HG02798 (cell line): ENCODE measurements around the gene DNASE2.
"Not testable (repeated sequence)": the region's sequence is repeated elsewhere in the genome, so short reads cannot be mapped to it uniquely, and the experiment has no call there.

Experiments used
- ATAC-seq: cut with Tn5 transposase; IDR thresholded peaks from one replicate; pipeline ENCODE4 v1.9.1; 2021; ENCODE audit warnings: mild to moderate bottlenecking; ENCODE audit not compliant: unreplicated experiment, poor library complexity

The DNASE2 gene

GRCh38 chr19:12881172-12881808, at the start of gene DNASE2:
Gene DNASE2, minus strand, starts transcription at chr19:12881449. Its CDS starts 74 bp downstream, at chr19:12881375.
- ATAC-seq: peak; percentile 89

GRCh38 chr19:12930002-12930645, 48.9 kb upstream of the DNASE2 start:
- no peak for ATAC-seq

- no peak for ATAC-seq
Observed at GRCh38 chr19:12924621-12925310, 43.5 kb upstream of the DNASE2 start.

DNA sequence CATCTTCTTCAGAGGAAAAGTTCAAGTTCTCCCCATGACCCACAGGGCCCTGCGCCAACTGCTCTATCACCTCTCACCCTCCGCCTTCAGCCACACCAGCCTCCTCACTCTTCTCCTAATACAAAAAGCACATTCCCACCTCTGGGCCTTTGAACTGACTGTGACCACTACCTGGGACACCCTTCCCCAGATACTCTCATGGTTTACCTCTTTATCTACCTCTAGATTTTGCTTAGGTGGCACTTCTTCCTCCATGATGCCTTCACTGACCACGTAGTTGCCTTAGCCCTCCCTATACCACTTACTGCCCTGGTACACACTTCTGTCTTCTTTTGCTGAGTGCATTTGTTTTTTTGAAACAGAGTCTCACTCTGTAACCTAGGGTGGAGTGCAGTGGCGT, 41.7 kb upstream of the DNASE2 start:
- no peak for ATAC-seq

DNA sequence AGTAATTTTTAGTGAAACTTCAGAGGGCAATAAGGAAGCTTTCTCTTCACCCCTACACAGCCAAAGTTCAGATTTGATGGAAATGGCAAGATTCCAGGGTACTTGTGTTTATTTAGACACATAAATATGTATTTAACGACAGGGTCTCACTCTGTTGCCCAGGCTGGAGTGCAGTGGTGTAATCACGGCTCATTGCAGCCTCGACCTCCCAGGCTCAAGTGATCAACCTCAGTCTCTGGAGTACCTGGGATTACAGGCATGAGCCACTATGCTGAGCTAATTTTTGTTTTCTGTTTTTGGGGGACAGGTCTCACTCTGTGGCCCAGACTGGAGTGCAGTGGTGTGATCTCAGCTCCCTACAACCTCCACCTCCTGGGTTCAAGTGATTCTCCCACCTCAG, 39.8 kb upstream of the DNASE2 start:
- ATAC-seq: no peak

GRCh38 chr19:12918253-12918652, 37.0 kb upstream of the DNASE2 start:
- no peak for ATAC-seq

GRCh38 chr19:12915860-12916259, 34.6 kb upstream of the DNASE2 start:
- ATAC-seq: not testable (repeated sequence)

DNA sequence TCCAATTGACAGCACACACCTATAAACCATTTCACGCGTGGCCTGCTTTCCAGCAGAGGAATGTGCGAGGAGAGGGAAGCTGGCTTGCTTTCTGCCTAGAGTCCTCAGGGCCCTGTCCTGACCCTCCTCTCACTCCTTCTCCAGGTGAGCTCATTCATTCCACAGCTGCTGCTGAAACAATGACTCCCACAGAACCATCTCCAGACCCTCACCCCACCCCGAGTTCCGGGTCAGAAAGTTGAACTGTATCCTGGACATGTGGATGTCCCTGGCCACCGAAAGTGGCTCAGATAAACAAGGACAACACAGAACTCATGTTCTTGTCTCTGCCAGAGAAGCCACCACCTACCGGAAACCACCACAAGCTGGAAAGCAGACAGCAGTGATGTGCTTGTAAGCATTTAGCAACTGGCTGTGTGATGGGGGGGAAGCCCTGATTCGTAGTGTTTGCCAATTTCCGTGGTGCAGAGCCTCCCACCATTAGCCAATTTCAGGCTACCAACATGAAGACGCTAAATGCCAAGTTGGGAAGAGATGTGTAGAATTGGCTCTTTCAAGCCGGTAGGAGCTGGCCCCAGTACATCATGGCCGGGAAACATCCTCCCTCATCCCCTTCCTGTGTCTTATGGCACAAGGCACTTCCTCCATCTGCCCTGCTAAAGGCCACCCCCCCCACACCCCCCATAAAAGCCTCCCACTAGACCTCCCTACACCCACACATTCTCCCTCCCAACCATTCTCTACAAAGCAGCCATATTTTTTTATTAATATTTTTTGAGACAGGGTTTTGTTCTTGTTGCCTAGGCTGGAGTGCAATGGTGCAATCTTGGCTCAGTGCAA, 32.8 kb upstream of the DNASE2 start:
- no peak for ATAC-seq

DNA sequence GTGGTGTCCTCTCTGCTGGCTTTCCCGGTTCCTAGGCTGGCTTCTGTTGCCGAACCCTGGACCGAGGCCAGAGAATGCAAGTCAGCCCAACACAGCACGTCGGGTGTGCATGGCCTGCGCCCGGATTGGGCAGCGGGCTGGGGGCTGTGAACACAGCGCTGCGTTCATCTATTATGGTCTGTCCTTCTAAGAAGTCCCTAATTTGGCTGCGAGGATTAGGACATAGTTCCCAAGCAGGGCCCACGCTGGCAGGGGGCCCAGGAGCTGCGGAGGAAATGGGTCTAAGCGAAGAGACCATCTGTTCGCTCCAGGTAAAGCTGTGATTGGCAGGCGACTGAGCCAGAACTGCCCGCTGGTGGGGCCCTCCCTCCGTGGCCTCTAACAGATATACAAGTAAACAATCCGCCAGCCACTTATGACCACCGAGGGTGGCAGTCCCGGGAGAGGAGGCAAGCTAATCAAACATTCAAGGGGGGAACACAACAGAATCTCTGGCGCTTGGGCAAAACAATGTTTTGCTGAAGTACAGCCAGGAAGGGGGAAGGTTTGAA, 31.8 kb upstream of the DNASE2 start:
- ATAC-seq: no peak

- no peak for ATAC-seq
Observed at GRCh38 chr19:12912571-12912970, 31.3 kb upstream of the DNASE2 start.

DNA sequence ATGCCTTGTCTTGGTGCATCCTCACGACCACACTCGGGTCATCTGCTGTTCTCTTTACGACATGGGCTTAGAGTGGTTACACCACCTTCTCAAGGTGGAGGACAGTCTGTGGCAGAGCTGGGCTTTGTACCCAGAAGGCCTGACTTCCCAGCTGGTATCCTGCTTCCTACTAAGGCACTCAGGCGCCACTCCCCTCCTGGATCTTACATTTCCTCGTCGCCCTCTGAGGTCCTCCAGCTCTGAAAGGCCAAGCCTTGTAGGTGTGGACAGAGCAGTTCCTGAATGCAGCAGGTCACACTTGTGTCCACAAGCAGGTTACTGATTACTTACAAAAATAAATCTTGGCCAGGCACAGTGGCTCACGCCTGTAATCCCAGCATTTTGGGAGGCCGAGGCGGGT, 25.9 kb upstream of the DNASE2 start:
- ATAC-seq: no peak

GRCh38 chr19:12899891-12900518, 18.8 kb upstream of the DNASE2 start:
- peak; percentile 86 for ATAC-seq

GRCh38 chr19:12896460-12896859, 15.2 kb upstream of the DNASE2 start:
- ATAC-seq: no peak

DNA sequence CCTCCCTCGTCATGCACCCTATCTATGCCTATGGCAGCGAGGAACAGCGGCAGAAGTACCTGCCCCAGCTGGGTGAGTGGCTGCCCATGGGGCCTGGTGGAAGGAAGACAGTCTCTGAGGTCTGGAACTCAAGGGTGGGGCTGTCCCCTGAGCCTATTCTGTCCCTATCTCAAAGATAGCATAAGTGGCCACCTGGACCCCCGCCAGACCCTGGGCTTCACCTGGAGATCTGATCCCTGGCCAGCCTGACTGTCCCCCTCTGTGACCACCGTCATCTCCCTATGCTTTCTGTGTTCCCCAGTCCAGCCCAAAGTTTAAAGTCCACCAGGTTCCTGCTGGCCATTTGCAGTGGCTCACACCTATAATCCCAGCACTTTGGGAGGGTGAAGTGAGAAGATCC, 12.3 kb upstream of the DNASE2 start:
- no peak for ATAC-seq

- no peak for ATAC-seq
Observed at GRCh38 chr19:12891553-12892021, 10.3 kb upstream of the DNASE2 start.

DNA sequence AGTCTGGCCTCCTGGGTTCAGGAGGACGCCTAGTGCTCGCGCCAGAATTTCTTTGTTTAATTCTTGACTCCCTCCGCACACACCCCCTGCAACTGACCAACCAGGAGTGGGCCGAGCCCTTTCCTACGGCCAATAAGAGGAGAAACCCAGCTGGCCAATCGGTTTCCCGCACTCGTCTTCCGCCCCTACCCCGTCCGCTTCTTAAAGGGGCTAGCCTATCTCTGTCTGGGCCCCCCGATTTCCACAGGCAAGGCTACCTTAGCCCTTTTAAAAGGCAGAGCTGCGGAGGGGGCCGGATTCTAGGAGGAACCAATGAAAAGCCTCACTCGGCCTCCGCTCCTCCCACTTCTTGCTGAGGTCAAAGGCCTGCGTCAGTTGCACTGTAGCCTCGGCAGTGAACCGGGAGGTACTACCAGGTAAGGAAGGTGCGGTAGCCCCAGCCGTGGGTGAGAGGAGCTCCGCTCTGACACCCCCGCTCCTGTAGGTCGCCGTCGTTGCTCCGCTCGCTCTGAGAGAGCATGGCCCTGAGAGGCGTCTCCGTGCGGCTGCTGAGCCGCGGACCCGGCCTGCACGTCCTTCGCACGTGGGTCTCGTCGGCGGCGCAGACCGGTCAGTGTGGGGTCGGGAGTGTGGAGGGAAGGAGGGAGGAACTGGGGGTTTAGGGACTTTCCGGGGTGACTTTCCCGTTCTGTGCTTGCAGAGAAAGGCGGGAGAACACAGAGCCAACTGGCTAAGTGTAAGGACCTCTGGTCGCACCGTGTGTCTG, 9.7 kb upstream of the DNASE2 start, which contains the start of gene GCDH:
GCDH (plus strand) TSS at position 374 of the 766 bp plus-strand sequence; CDS start at position 519, 145 bp downstream.
- peak; percentile 92 for ATAC-seq

DNA sequence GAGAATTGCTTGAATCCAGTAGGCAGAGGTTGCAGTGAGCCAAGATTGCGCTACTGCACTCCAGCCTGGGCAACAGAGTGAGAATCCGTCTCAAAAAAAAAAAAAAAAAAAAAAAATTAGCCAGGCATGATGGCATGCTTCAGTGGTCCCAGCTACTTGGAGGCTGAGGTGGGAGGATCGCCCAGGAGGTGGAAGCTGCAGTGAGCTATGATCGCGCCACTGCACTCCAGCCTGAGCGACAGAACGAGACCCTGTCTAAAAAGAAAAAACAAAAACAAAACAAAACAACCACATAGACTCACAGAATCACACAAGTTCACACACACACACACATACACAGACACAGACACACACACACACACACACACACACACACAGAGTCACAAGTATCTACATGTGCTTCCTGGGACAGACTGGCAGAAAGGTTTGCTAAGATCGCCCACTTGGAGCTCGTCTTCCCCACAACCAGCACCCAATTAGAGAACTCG, 9.1 kb upstream of the DNASE2 start:
- ATAC-seq: not testable (repeated sequence)

DNA sequence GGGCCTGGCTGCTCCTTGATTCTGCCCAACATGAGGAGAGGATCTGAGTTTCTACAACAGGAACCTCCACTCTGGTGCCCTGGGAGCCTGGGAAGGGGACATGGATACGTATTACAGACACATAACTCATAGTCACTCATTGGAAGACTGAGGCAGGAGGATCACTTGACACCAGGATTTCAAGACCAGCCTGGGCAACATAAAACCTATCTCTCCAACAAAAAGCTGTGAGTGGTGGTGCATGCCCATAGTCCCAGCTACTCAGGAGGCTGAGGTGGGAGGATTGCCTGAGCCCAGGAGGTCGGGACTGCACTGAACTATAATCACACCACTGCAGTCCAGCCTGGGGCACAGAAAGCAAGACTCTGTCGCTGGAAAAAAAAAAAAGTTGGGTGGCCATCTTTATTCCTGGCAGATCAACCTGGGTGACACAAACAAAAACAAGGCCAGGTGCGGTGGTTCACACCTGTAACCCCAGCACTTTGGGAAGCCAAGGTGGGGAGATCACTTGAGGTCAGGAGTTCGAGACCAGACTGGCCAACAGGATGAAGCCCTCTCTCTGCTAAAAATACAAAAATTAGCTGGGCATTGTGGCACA, 6.9 kb upstream of the DNASE2 start:
- no peak for ATAC-seq
